Activated naive CD4-positive, alpha-beta T cell treated with anti-CD3 and anti-CD28 coated beads for 36 hours (primary cell): ENCODE measurements around the gene NDUFB11. TPM values are rescaled to one million over a fixed set of nuclear protein-coding genes. Genes with fewer than 3 reads are reported as not detected.
"Not testable (repeated sequence)": the region's sequence is repeated elsewhere in the genome, so short reads cannot be mapped to it uniquely, and the experiment has no call there.

ENCODE experiments used
- CTCF ChIA-PET: fragments of 350-600 bp; sonication (Branson Sonifier 250); formaldehyde crosslinking; loops from one replicate; lab custom pipeline; 2021; ENCODE audit warnings: antibody characterized with exemption; lab: Charles Lee
- DNase-seq: peaks from one replicate; pipeline ENCODE4 v3.0.0-alpha.2; 2020
- H3K27ac Mint-ChIP-seq: one replicate; pipeline ENCODE4 v1.8.0; 2021; ENCODE audit warnings: mild to moderate bottlenecking, mixed read lengths
- H3K27me3 Mint-ChIP-seq: one replicate; pipeline ENCODE4 v1.8.0; 2021; ENCODE audit warnings: low read depth, mixed read lengths
- H3K36me3 Mint-ChIP-seq: one replicate; pipeline ENCODE4 v1.8.0; 2021; ENCODE audit warnings: low read depth, mixed read lengths
- H3K4me1 Mint-ChIP-seq: one replicate; pipeline ENCODE4 v1.8.0; 2021; ENCODE audit warnings: low read depth, mixed read lengths
- H3K4me3 Mint-ChIP-seq: one replicate; pipeline ENCODE4 v1.8.0; 2021; ENCODE audit warnings: mild to moderate bottlenecking, moderate library complexity, mixed read lengths
- H3K9me3 Mint-ChIP-seq: one replicate; pipeline ENCODE4 v1.8.0; 2021; ENCODE audit warnings: mixed read lengths
- intact Hi-C: fragments of 100-400 bp; cut with micrococcal nuclease; formaldehyde crosslinking; loops from one replicate; pipeline ENCODE4 v1.15.1; 2023
- total RNA-seq, 2 experiments: library from RNA; stranded (reverse); gene quantifications; one replicate each; pipeline ENCODE4 v1.2.3, GENCODE V29; 2021

Gene NDUFB11
- total RNA-seq, 2 experiments from 2014 or later = 85.8 to 87.2 TPM

- CTCF ChIA-PET = interaction anchor here (2.3 kb wide), 1 partner anchor 15 kb away, joined by 6 read pairs; the partner anchor contains the start of genes NDUFB11 and RBM10
- no peaks in the 10 kb centered on the region for H3K9me3 Mint-ChIP-seq
- DNase-seq = no peak
- H3K36me3 Mint-ChIP-seq = no peaks in the 10 kb centered on the region
- no peaks in the 10 kb centered on the region for H3K27me3 Mint-ChIP-seq
- peak overlapping the region; percentile 98 for H3K27ac Mint-ChIP-seq
- H3K4me3 Mint-ChIP-seq = peak overlapping the region; percentile 99
- H3K4me1 Mint-ChIP-seq = peaks cover 5% of the 10 kb centered on the region
- intact Hi-C loops = loop anchor here (1.0 to 2.0 kb wide), 5 partner anchors 14 to 683 kb away; partner anchors contain the start of genes NDUFB11 and ZNF41
Measured at GRCh38 chrX:47129899-47130358, 14.6 kb downstream of the NDUFB11 start.

GRCh38 chrX:47129157-47129898 is 15.2 kb downstream of the NDUFB11 start:
- CTCF ChIA-PET = interaction anchor here (2.3 kb wide), 1 partner anchor 15 kb away, joined by 6 read pairs; the partner anchor contains the start of genes NDUFB11 and RBM10
- intact Hi-C loops = loop anchor here (1.0 to 2.0 kb wide), 5 partner anchors 15 to 683 kb away; partner anchors contain the start of genes NDUFB11 and ZNF41
- Mint-ChIP-seq H3K27ac (peak overlapping the region; percentile 98), H3K27me3 (no peaks in the 10 kb centered on the region), H3K36me3 (no peaks in the 10 kb centered on the region), H3K4me3 (peak overlapping the region; percentile 99), H3K9me3 (no peaks in the 10 kb centered on the region), H3K4me1 (peaks cover 5% of the 10 kb centered on the region)
- DNase-seq = peak; percentile 95

GRCh38 chrX:47124466-47124865 is 20.0 kb downstream of the NDUFB11 start:
- DNase-seq, H3K27ac Mint-ChIP-seq, H3K36me3 Mint-ChIP-seq, H3K9me3 Mint-ChIP-seq, CTCF ChIA-PET, H3K4me3 Mint-ChIP-seq, intact Hi-C loops, H3K27me3 Mint-ChIP-seq, H3K4me1 Mint-ChIP-seq: not testable (repeated sequence)

GRCh38 chrX:47116551-47117110 is 27.9 kb downstream of the NDUFB11 start:
- CTCF ChIA-PET, H3K4me3 Mint-ChIP-seq, H3K9me3 Mint-ChIP-seq, H3K4me1 Mint-ChIP-seq, H3K27ac Mint-ChIP-seq, intact Hi-C loops, H3K36me3 Mint-ChIP-seq, DNase-seq, H3K27me3 Mint-ChIP-seq: not testable (repeated sequence)

GRCh38 chrX:47112316-47112954 is 32.1 kb downstream of the NDUFB11 start:
- H3K4me3 Mint-ChIP-seq = no peak overlapping the region

GRCh38 chrX:47110936-47111615 is 33.4 kb downstream of the NDUFB11 start:
- H3K9me3 Mint-ChIP-seq, H3K36me3 Mint-ChIP-seq, H3K27ac Mint-ChIP-seq, H3K4me3 Mint-ChIP-seq, DNase-seq, intact Hi-C loops, CTCF ChIA-PET, H3K27me3 Mint-ChIP-seq, H3K4me1 Mint-ChIP-seq: not testable (repeated sequence)

More at GRCh38 chrX:47112316-47112954, 32.1 kb downstream of the NDUFB11 start:
- Mint-ChIP-seq H3K27ac (no peak overlapping the region), H3K36me3 (no peaks in the 10 kb centered on the region), H3K27me3 (no peaks in the 10 kb centered on the region), H3K4me1 (no peaks in the 10 kb centered on the region), H3K9me3 (no peaks in the 10 kb centered on the region)
- intact Hi-C loops = no loop called here
- CTCF ChIA-PET = no interaction called here
- DNase-seq = peak; percentile 18

- CTCF ChIA-PET = no interaction called here
- H3K4me3 Mint-ChIP-seq = no peak overlapping the region
- no peak for DNase-seq
- no peaks in the 10 kb centered on the region for H3K9me3 Mint-ChIP-seq
- no peaks in the 10 kb centered on the region for H3K4me1 Mint-ChIP-seq
- no peak overlapping the region for H3K27ac Mint-ChIP-seq
- no peaks in the 10 kb centered on the region for H3K36me3 Mint-ChIP-seq
- H3K27me3 Mint-ChIP-seq = no peaks in the 10 kb centered on the region
- intact Hi-C loops = no loop called here
Measured at GRCh38 chrX:47101206-47101605, 43.3 kb downstream of the NDUFB11 start.

GRCh38 chrX:47098338-47099094 is 46.0 kb downstream of the NDUFB11 start:
- intact Hi-C loops = loop anchor here (10.0 kb wide), 1 partner anchor 114 kb away; no protein-coding TSS in a partner anchor
- no peak for DNase-seq
- H3K9me3 Mint-ChIP-seq = no peaks in the 10 kb centered on the region
- H3K27ac Mint-ChIP-seq = no peak overlapping the region
- H3K27me3 Mint-ChIP-seq = no peaks in the 10 kb centered on the region
- no peaks in the 10 kb centered on the region for H3K4me1 Mint-ChIP-seq
- H3K4me3 Mint-ChIP-seq = no peak overlapping the region
- no peaks in the 10 kb centered on the region for H3K36me3 Mint-ChIP-seq
- CTCF ChIA-PET = no interaction called here

- DNase-seq = no peak
- H3K4me1 Mint-ChIP-seq = no peaks in the 10 kb centered on the region
- H3K36me3 Mint-ChIP-seq = no peaks in the 10 kb centered on the region
- H3K27me3 Mint-ChIP-seq = no peaks in the 10 kb centered on the region
- intact Hi-C loops = loop anchor here (10.0 kb wide), 1 partner anchor 112 kb away; no protein-coding TSS in a partner anchor
- no peak overlapping the region for H3K27ac Mint-ChIP-seq
- CTCF ChIA-PET = no interaction called here
- no peak overlapping the region for H3K4me3 Mint-ChIP-seq
- no peaks in the 10 kb centered on the region for H3K9me3 Mint-ChIP-seq
Measured at GRCh38 chrX:47097018-47097417, 47.5 kb downstream of the NDUFB11 start.

- no peaks in the 10 kb centered on the region for H3K9me3 Mint-ChIP-seq
- no peak for DNase-seq
- no peaks in the 10 kb centered on the region for H3K36me3 Mint-ChIP-seq
- no peaks in the 10 kb centered on the region for H3K27me3 Mint-ChIP-seq
- CTCF ChIA-PET = interaction anchor here (0.7 to 2.3 kb wide), 4 partner anchors 11 to 290 kb away, joined by 4 to 6 read pairs (median 6); no protein-coding TSS in a partner anchor
- intact Hi-C loops = loop anchor here (1.0 to 10.0 kb wide), 4 partner anchors 63 to 335 kb away; partner anchors contain the start of gene SLC9A7
- H3K4me3 Mint-ChIP-seq = no peak overlapping the region
- peaks cover 13% of the 10 kb centered on the region for H3K4me1 Mint-ChIP-seq
- no peak overlapping the region for H3K27ac Mint-ChIP-seq
Measured at GRCh38 chrX:47093860-47094259, 50.6 kb downstream of the NDUFB11 start.

GRCh38 chrX:47093248-47093647 is 51.3 kb downstream of the NDUFB11 start:
- Mint-ChIP-seq H3K9me3 (no peaks in the 10 kb centered on the region), H3K4me3 (no peak overlapping the region), H3K27ac (no peak overlapping the region), H3K36me3 (no peaks in the 10 kb centered on the region), H3K4me1 (peaks cover 13% of the 10 kb centered on the region), H3K27me3 (no peaks in the 10 kb centered on the region)
- CTCF ChIA-PET = interaction anchor here (0.7 to 2.3 kb wide), 5 partner anchors 10 to 289 kb away, joined by 4 to 6 read pairs (median 5); no protein-coding TSS in a partner anchor
- intact Hi-C loops = loop anchor here (1.0 to 10.0 kb wide), 4 partner anchors 62 to 334 kb away; partner anchors contain the start of gene SLC9A7
- peak; percentile 21 for DNase-seq
